ENCODE data around the gene MPRIP.

The MPRIP gene

GRCh38 chr17:17086585-17086984, 44.3 kb downstream of the MPRIP start:
- no peak for DNase-seq (ENCODE audit: low spot score)

- DNase-seq (ENCODE audit: low spot score) = no peak
Observed at GRCh38 chr17:17087424-17088015, 45.3 kb downstream of the MPRIP start.

- DNase-seq (ENCODE audit: low spot score) = no peak
Observed at GRCh38 chr17:17088086-17088485, 45.8 kb downstream of the MPRIP start.

GRCh38 chr17:17088541-17089525, 46.6 kb downstream of the MPRIP start:
- DNase-seq (ENCODE audit: low spot score) = no peak

GRCh38 chr17:17089796-17090641, 47.8 kb downstream of the MPRIP start:
- DNase-seq (ENCODE audit: low spot score) = no peak

- no peak for DNase-seq (ENCODE audit: low spot score)
Observed at GRCh38 chr17:17090642-17091103, 48.4 kb downstream of the MPRIP start.

GRCh38 chr17:17091276-17091675, 49.0 kb downstream of the MPRIP start:
- no peak for DNase-seq (ENCODE audit: low spot score)

- no peak for DNase-seq (ENCODE audit: low spot score)
Observed at GRCh38 chr17:17091856-17092756, 49.8 kb downstream of the MPRIP start.

- DNase-seq (ENCODE audit: low spot score) = no peak
Observed at GRCh38 chr17:17093764-17094163, 51.5 kb downstream of the MPRIP start.

GRCh38 chr17:17096438-17097178, 54.4 kb downstream of the MPRIP start:
- DNase-seq (ENCODE audit: low spot score) = no peak

- DNase-seq (ENCODE audit: low spot score) = no peak
Observed at GRCh38 chr17:17097763-17098345, 55.6 kb downstream of the MPRIP start.

- no peak for DNase-seq (ENCODE audit: low spot score)
Observed at GRCh38 chr17:17098551-17099179, 56.4 kb downstream of the MPRIP start.

- DNase-seq (ENCODE audit: low spot score) = no peak
Observed at GRCh38 chr17:17102176-17102575, 59.9 kb downstream of the MPRIP start.

GRCh38 chr17:17103160-17103559, 60.9 kb downstream of the MPRIP start:
- DNase-seq (ENCODE audit: low spot score) = no peak

GRCh38 chr17:17104036-17104435, 61.8 kb downstream of the MPRIP start:
- DNase-seq (ENCODE audit: low spot score) = no peak

GRCh38 chr17:17104494-17104893, 62.2 kb downstream of the MPRIP start:
- no peak for DNase-seq (ENCODE audit: low spot score)

GRCh38 chr17:17105976-17106375, 63.7 kb downstream of the MPRIP start:
- DNase-seq (ENCODE audit: low spot score) = no peak

- DNase-seq (ENCODE audit: low spot score) = no peak
Observed at GRCh38 chr17:17106756-17107155, 64.5 kb downstream of the MPRIP start.

GRCh38 chr17:17107281-17107680, 65.0 kb downstream of the MPRIP start:
- DNase-seq (ENCODE audit: low spot score) = no peak
